Measurements from ENCODE around the gene PLCD1.

DNA sequence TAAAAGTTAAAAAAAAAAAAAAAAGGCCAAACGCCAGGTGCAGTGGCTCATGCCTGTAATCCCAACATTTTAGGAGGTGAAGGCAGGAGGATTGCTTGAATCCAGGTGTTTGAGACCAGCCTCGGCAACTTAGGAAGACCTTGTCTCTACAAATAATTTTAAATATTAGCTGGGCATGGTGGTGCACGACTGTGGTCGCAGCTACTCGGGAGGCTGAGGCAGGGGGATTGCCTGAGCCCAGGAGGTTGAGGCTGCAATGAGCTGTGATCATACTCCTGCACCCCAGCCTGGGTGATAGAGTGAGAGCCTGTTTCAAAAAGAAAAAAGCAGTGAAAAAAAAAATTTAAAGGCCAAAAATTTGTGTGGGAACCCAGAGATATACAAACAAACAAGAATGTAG is 6.8 kb upstream of the PLCD1 start:
- no peak for TF ChIP-seq CTCF (IDR thresholded peaks at IDR 0.05)
- no peak for TF ChIP-seq POLR2A (IDR thresholded peaks at IDR 0.05)
